K562 (cell line): Measurements from ENCODE around the gene KCTD21. TPM values are rescaled to one million over a fixed set of nuclear protein-coding genes. Genes with fewer than 3 reads are reported as not detected.

Experiments used
- ARID2 ChIP-seq: fragments of 450-650 bp; IDR thresholded peaks from 2 replicates; pipeline ENCODE4 v1.6.1; 2017; ENCODE audit warnings: antibody characterized with exemption, mild to moderate bottlenecking
- ATF7 ChIP-seq: fragments of 450-650 bp; IDR thresholded peaks from 2 replicates; pipeline ENCODE4 v1.7.1; 2014; ENCODE audit warnings: mild to moderate bottlenecking, moderate library complexity
- BCL6 ChIP-seq: fragments of 250-450 bp; sonication (Bioruptor Pico); IDR thresholded peaks from 2 replicates; pipeline ENCODE4 v1.4.0; 2020
- CBFB ChIP-seq: sonication (generic); formaldehyde crosslinking; IDR thresholded peaks from 2 replicates; pipeline ENCODE4 v1.4.0; 2020; ENCODE audit warnings: mild to moderate bottlenecking, missing genetic modification reagents
- CEBPB ChIP-seq: fragments of 450-650 bp; IDR thresholded peaks from 2 replicates; pipeline ENCODE4 v1.6.1; 2016; ENCODE audit warnings: missing genetic modification characterization, missing compliant biosample characterization
- CHCHD3 ChIP-seq: fragments of 250-450 bp; sonication (Bioruptor Pico); IDR thresholded peaks from 2 replicates; pipeline ENCODE4 v2.1.2; 2022; ENCODE audit warnings: mild to moderate bottlenecking
- CSDE1 ChIP-seq, 2 experiments: fragments of 450-650 bp; IDR thresholded peaks; 2 replicates each; pipeline ENCODE4 v1.6.1; 2016; ENCODE audit warnings: mild to moderate bottlenecking in 1 of 2
- EZH2 ChIP-seq: IDR thresholded peaks from 2 replicates; pipeline ENCODE4 v1.6.1; 2012; ENCODE audit warnings: low read depth, mild to moderate bottlenecking, inconsistent platforms, low read length, borderline replicate concordance
- FOXJ2 ChIP-seq: fragments of 200-800 bp; sonication (Bioruptor generic); IDR thresholded peaks from 2 replicates; pipeline ENCODE4 v1.6.1; 2016; ENCODE audit warnings: missing genetic modification characterization, missing compliant biosample characterization
- HNRNPL ChIP-seq: fragments of 200-400 bp; formaldehyde crosslinking; IDR thresholded peaks from 2 replicates; pipeline ENCODE4 v1.6.1; 2017; ENCODE audit warnings: low read depth, mild to moderate bottlenecking, low read length
- HSF4 ChIP-seq: fragments of 250-450 bp; sonication (Bioruptor Pico); IDR thresholded peaks from 2 replicates; pipeline ENCODE4 v2.1.2; 2022; ENCODE audit warnings: mild to moderate bottlenecking, moderate library complexity, borderline replicate concordance
- KAT7 ChIP-seq: sonication (generic); formaldehyde crosslinking; IDR thresholded peaks from 2 replicates; pipeline ENCODE4 v1.8.0; 2022; ENCODE audit warnings: missing genetic modification reagents, mild to moderate bottlenecking, borderline replicate concordance
- KLF6 ChIP-seq: fragments of 250-450 bp; sonication (Bioruptor Pico); IDR thresholded peaks from 2 replicates; pipeline ENCODE4 v1.4.0; 2020; ENCODE audit warnings: mild to moderate bottlenecking, moderate library complexity, borderline replicate concordance
- PHF20 ChIP-seq: fragments of 450-650 bp; IDR thresholded peaks from 2 replicates; pipeline ENCODE4 v1.6.1; 2018; ENCODE audit not compliant: partially characterized antibody
- PHF8 ChIP-seq: fragments of 200-600 bp; sonication (generic); IDR thresholded peaks from 2 replicates; pipeline ENCODE4 v1.6.1; 2012; ENCODE audit warnings: mixed run types, mild to moderate bottlenecking, inconsistent platforms, low read length, moderate library complexity, borderline replicate concordance
- POLR2AphosphoS2 ChIP-seq: IDR thresholded peaks from 2 replicates; pipeline ENCODE4 v1.6.1; 2012; ENCODE audit warnings: low read length, improper control_type of control experiment
- RBM17 ChIP-seq: fragments of 200-400 bp; formaldehyde crosslinking; IDR thresholded peaks from 2 replicates; pipeline ENCODE4 v1.6.1; 2017; ENCODE audit warnings: low read depth, mild to moderate bottlenecking, low read length, borderline replicate concordance
- RCOR1 ChIP-seq, 2 experiments: IDR thresholded peaks; 2 replicates each; pipeline ENCODE4 v1.6.1; 2012; ENCODE audit warnings: low read depth in 2 of 2, low read length in 2 of 2, borderline replicate concordance in 1 of 2, improper control_type of control experiment in 1 of 2
- TFAM ChIP-seq: fragments of 250-450 bp; sonication (Bioruptor Pico); conservative IDR thresholded peaks from 2 replicates; pipeline ENCODE4 v1.5.0; 2021; ENCODE audit warnings: mild to moderate bottlenecking, moderate library complexity
- ZFX ChIP-seq: sonication (generic); formaldehyde crosslinking; IDR thresholded peaks from 2 replicates; pipeline ENCODE4 v1.8.0; 2022; ENCODE audit warnings: mild to moderate bottlenecking, missing genetic modification reagents, moderate library complexity
- ZNF311 ChIP-seq: fragments of 250-450 bp; sonication (Bioruptor Pico); IDR thresholded peaks from 2 replicates; pipeline ENCODE4 v1.4.0; 2020; ENCODE audit warnings: mild to moderate bottlenecking, moderate library complexity
- polyA plus RNA-seq, 8 experiments: library from polyadenylated mRNA; depleted of rRNA in 4 of 8; stranded (reverse) in 5 of 8; unstranded in 3 of 8; fragments of >200 nt; fragmentation: Nextera tagmentation in 2 of 8; fragmentation: Illumina TruSeq in 1 of 8; extraction: Ambion mirVana in 2 of 8; extraction: Trizol in 1 of 8; gene quantifications; 2 replicates each; pipeline versions ENCODE4 v1.2.1 to v1.2.3, GENCODE V29; 2011 to 2014; ENCODE audit warnings: inconsistent platforms in 1 of 8, missing spikeins in 1 of 8
- total RNA-seq, 7 experiments: library from RNA; depleted of rRNA in 6 of 7; stranded (reverse); fragments of >200 nt in 6 of 7; fragmentation: Illumina TruSeq in 2 of 7; extraction: Trizol in 2 of 7; gene quantifications; 2 replicates each; pipeline versions ENCODE4 v1.2.1 to v1.2.3, GENCODE V29; 2011 to 2021; ENCODE audit warnings: low replicate concordance in 1 of 7
- TF ChIP-seq, protein P1 (sequence below): fragments of 450-650 bp; IDR thresholded peaks from 2 replicates; pipeline ENCODE4 v1.6.1; 2016; ENCODE audit warnings: missing biosample characterization, missing genetic modification characterization
- TF ChIP-seq, protein P2 (sequence below): sonication (generic); formaldehyde crosslinking; IDR thresholded peaks from 2 replicates; pipeline ENCODE4 v1.8.0; 2022; ENCODE audit warnings: mild to moderate bottlenecking, low read depth, missing genetic modification reagents
- TF ChIP-seq, protein P3 (sequence below): fragments of 450-650 bp; IDR thresholded peaks from 2 replicates; pipeline ENCODE4 v1.7.0; 2016; ENCODE audit warnings: borderline replicate concordance

Gene KCTD21
- total and polyA plus RNA-seq, 9 of the 15 experiments (the other 6 are each of a cell fraction or from before 2014, with no cell fraction given): 0.34 to 5.4 (median 1.9) TPM

- TF ChIP-seq ARID2 (no peak), PHF8 (peak; percentile 92), ZFX (no peak; the same call in none of the 2 replicates), CSDE1 (IDR thresholded peaks at IDR 0.05) (no peak), CEBPB (tag) (peak; percentile 97), POLR2AphosphoS2 (no peak; the same call in 1 of the 2 replicates), RCOR1 (IDR thresholded peaks at IDR 0.05; ENCODE audit: borderline replicate concordance in 1 of 2, low read depth in 2 of 2, low read length in 2 of 2) (peak in 1 of 2 experiments; percentile 37; a peak in 2 of 4 replicates), HNRNPL (no peak), HSF4 (CRISPR knock-in tag) (no peak), RBM17 (no peak), KLF6 (CRISPR knock-in tag) (no peak), CBFB (CRISPR knock-in tag) (0 out of 2 replicates have a peak, but pooled peaks have one; percentile 42), KAT7 (CRISPR knock-in tag) (0 out of 2 replicates have a peak, but pooled peaks have one; percentile 71), BCL6 (CRISPR knock-in tag) (no peak), EZH2 (no peak), ATF7 (peak; percentile 67; the same call in 1 of the 2 replicates), TFAM (CRISPR knock-in tag) (no peak), FOXJ2 (tag) (no peak), CHCHD3 (CRISPR knock-in tag) (0 out of 2 replicates have a peak, but pooled peaks have one; percentile 5), PHF20 (peak; percentile 91), ZNF311 (no peak)
- TF ChIP-seq, protein P1, sequence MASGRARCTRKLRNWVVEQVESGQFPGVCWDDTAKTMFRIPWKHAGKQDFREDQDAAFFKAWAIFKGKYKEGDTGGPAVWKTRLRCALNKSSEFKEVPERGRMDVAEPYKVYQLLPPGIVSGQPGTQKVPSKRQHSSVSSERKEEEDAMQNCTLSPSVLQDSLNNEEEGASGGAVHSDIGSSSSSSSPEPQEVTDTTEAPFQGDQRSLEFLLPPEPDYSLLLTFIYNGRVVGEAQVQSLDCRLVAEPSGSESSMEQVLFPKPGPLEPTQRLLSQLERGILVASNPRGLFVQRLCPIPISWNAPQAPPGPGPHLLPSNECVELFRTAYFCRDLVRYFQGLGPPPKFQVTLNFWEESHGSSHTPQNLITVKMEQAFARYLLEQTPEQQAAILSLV: 0 out of 2 replicates have a peak, but pooled peaks have one; percentile 33
- TF ChIP-seq, protein P2, sequence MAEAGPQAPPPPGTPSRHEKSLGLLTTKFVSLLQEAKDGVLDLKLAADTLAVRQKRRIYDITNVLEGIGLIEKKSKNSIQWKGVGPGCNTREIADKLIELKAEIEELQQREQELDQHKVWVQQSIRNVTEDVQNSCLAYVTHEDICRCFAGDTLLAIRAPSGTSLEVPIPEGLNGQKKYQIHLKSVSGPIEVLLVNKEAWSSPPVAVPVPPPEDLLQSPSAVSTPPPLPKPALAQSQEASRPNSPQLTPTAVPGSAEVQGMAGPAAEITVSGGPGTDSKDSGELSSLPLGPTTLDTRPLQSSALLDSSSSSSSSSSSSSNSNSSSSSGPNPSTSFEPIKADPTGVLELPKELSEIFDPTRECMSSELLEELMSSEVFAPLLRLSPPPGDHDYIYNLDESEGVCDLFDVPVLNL (CRISPR knock-in tag): peak; percentile 98
- TF ChIP-seq, protein P3, sequence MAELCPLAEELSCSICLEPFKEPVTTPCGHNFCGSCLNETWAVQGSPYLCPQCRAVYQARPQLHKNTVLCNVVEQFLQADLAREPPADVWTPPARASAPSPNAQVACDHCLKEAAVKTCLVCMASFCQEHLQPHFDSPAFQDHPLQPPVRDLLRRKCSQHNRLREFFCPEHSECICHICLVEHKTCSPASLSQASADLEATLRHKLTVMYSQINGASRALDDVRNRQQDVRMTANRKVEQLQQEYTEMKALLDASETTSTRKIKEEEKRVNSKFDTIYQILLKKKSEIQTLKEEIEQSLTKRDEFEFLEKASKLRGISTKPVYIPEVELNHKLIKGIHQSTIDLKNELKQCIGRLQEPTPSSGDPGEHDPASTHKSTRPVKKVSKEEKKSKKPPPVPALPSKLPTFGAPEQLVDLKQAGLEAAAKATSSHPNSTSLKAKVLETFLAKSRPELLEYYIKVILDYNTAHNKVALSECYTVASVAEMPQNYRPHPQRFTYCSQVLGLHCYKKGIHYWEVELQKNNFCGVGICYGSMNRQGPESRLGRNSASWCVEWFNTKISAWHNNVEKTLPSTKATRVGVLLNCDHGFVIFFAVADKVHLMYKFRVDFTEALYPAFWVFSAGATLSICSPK: no peak
Measured at GRCh38 chr11:78139422-78140391, 48.7 kb downstream of the KCTD21 start, which contains the start of gene ALG8 (continued).
